ENCODE data around the gene COL12A1. TPM values are rescaled to one million over a fixed set of nuclear protein-coding genes. Genes with fewer than 3 reads are reported as not detected.

The COL12A1 gene
- total and polyA plus RNA-seq, 2 of the 13 experiments (the other 11 are each of a cell fraction or from before 2014, with no cell fraction given) = 0.02 TPM; not detected in 1

GRCh38 chr6:75166236-75166635, 39.6 kb downstream of the COL12A1 start:
- Histone ChIP-seq H3K27me3 (ENCODE audit: control insufficient read depth in 1 of 2, insufficient read depth in 2 of 2, low read length in 2 of 2) (no peaks in the 10 kb centered on the region), H3K4me1 (ENCODE audit: insufficient read depth, low read length) (no peaks in the 10 kb centered on the region), H2AFZ (ENCODE audit: low read length) (no peak overlapping the region), H3K4me3 (replicated peaks in 1 of 3; ENCODE audit: insufficient read depth in 1 of 3, low read depth in 2 of 3, low read length in 3 of 3) (no peak overlapping the region), H3K79me2 (ENCODE audit: insufficient read depth, low read length) (no peaks in the 10 kb centered on the region), H4K20me1 (ENCODE audit: insufficient read depth, low read length) (no peaks in the 10 kb centered on the region), H3K9me3 (ENCODE audit: low read length) (no peaks in the 10 kb centered on the region), H3K9ac (ENCODE audit: insufficient read depth, low read depth, low read length) (no peak overlapping the region), H3K4me2 (ENCODE audit: low read depth, low read length) (no peak overlapping the region), H3K36me3 (replicated peaks in 1 of 2; ENCODE audit: control insufficient read depth in 1 of 2, insufficient read depth in 2 of 2, low read length in 2 of 2) (no peaks in the 10 kb centered on the region), H3K27ac (ENCODE audit: extremely low read length, insufficient read depth, low read length) (no peak overlapping the region)
- in situ Hi-C loops (cut with HindIII; ENCODE audit: extremely low pct_ligation_motif_present, low pct_unique_long_range_greater_than_20kb) (no loop called here), intact Hi-C loops (cut with micrococcal nuclease; ENCODE audit: unreplicated experiment) (no loop called here)
- POLR2A ChIA-PET = no interaction called here
- no peak for FAIRE-seq
- TF ChIP-seq NFRKB (IDR thresholded peaks at IDR 0.05) (no peak), FOXK1 (CRISPR knock-in tag; IDR thresholded peaks at IDR 0.05; ENCODE audit: borderline replicate concordance, low read depth) (no peak), JDP2 (CRISPR knock-in tag; IDR thresholded peaks at IDR 0.05; ENCODE audit: borderline replicate concordance) (no peak), GPBP1L1 (CRISPR knock-in tag; IDR thresholded peaks at IDR 0.05) (no peak), ZFP36L2 (CRISPR knock-in tag; IDR thresholded peaks at IDR 0.05) (no peak)
- no TSS peak for BruUV-seq (replicated peaks)
- ATAC-seq = no peak
- 2% methylated on average over 2 of the region's 2 CpGs for WGBS (ENCODE audit: low lambda C conversion rate)
- DNase-seq (ENCODE audit: low spot score) = no peak
- CTCF ChIA-PET (ENCODE audit: low intra/inter-chr PET ratio, low total read pairs) = no interaction called here

GRCh38 chr6:75158176-75158575, 47.7 kb downstream of the COL12A1 start:
- no TSS peak for BruUV-seq (replicated peaks)
- CTCF ChIA-PET (ENCODE audit: low intra/inter-chr PET ratio, low total read pairs) = no interaction called here
- TF ChIP-seq, protein P1, sequence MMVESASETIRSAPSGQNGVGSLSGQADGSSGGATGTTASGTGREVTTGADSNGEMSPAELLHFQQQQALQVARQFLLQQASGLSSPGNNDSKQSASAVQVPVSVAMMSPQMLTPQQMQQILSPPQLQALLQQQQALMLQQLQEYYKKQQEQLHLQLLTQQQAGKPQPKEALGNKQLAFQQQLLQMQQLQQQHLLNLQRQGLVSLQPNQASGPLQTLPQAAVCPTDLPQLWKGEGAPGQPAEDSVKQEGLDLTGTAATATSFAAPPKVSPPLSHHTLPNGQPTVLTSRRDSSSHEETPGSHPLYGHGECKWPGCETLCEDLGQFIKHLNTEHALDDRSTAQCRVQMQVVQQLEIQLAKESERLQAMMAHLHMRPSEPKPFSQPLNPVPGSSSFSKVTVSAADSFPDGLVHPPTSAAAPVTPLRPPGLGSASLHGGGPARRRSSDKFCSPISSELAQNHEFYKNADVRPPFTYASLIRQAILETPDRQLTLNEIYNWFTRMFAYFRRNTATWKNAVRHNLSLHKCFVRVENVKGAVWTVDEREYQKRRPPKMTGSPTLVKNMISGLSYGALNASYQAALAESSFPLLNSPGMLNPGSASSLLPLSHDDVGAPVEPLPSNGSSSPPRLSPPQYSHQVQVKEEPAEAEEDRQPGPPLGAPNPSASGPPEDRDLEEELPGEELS (CRISPR knock-in tag; IDR thresholded peaks at IDR 0.05) = no peak
- TF ChIP-seq ZNF572 (CRISPR knock-in tag; IDR thresholded peaks at IDR 0.05) = no peak
- no peak for TF ChIP-seq CENPX (CRISPR knock-in tag; IDR thresholded peaks at IDR 0.05)
- TF ChIP-seq ADNP (CRISPR knock-in tag; IDR thresholded peaks at IDR 0.05) = no peak
- no peak for TF ChIP-seq MAFK (conservative IDR thresholded peaks at IDR 0.05 in 1 of 2, IDR thresholded peaks at IDR 0.05 in 1 of 2; ENCODE audit: low read length in 2 of 2)
- no peak for TF ChIP-seq ZNF564 (CRISPR knock-in tag; IDR thresholded peaks at IDR 0.05)
- TF ChIP-seq PLRG1 (conservative IDR thresholded peaks at IDR 0.05) = no peak
- TF ChIP-seq ZNF282 (IDR thresholded peaks at IDR 0.05; ENCODE audit: partially characterized antibody) = no peak
- TF ChIP-seq ZNF160 (CRISPR knock-in tag; IDR thresholded peaks at IDR 0.05) = no peak
- no peak for TF ChIP-seq ZNF510 (CRISPR knock-in tag; IDR thresholded peaks at IDR 0.05; ENCODE audit: low read depth)
- no peak for TF ChIP-seq ZNF124 (CRISPR knock-in tag; IDR thresholded peaks at IDR 0.05)

More at GRCh38 chr6:75158176-75158575, 47.7 kb downstream of the COL12A1 start:
- Histone ChIP-seq H3K9me3 (ENCODE audit: low read length) (no peaks in the 10 kb centered on the region), H3K4me3 (replicated peaks in 1 of 3; ENCODE audit: insufficient read depth in 1 of 3, low read depth in 2 of 3, low read length in 3 of 3) (no peak overlapping the region), H3K4me1 (ENCODE audit: insufficient read depth, low read length) (no peaks in the 10 kb centered on the region), H3K27ac (ENCODE audit: extremely low read length, insufficient read depth, low read length) (no peak overlapping the region), H3K36me3 (replicated peaks in 1 of 2; ENCODE audit: control insufficient read depth in 1 of 2, insufficient read depth in 2 of 2, low read length in 2 of 2) (no peaks in the 10 kb centered on the region), H3K9ac (ENCODE audit: insufficient read depth, low read depth, low read length) (no peak overlapping the region), H3K79me2 (ENCODE audit: insufficient read depth, low read length) (no peaks in the 10 kb centered on the region), H2AFZ (ENCODE audit: low read length) (no peak overlapping the region), H3K27me3 (ENCODE audit: control insufficient read depth in 1 of 2, insufficient read depth in 2 of 2, low read length in 2 of 2) (no peaks in the 10 kb centered on the region), H4K20me1 (ENCODE audit: insufficient read depth, low read length) (no peaks in the 10 kb centered on the region), H3K4me2 (ENCODE audit: low read depth, low read length) (no peak overlapping the region)
- DNase-seq (ENCODE audit: low spot score) = no peak
- ATAC-seq = no peak
- intact Hi-C loops (cut with micrococcal nuclease; ENCODE audit: unreplicated experiment) = no loop called here
- in situ Hi-C loops (cut with HindIII; ENCODE audit: extremely low pct_ligation_motif_present, low pct_unique_long_range_greater_than_20kb) = no loop called here
- POLR2A ChIA-PET = no interaction called here
- no peak for FAIRE-seq
